LNCAP (cell line): ENCODE results near the gene ATAD3A.

Source experiments
- TF ChIP-seq, protein P1 (sequence below): fragments of 450-650 bp; IDR thresholded peaks from 2 replicates; pipeline ENCODE4 v1.5.1; 2017; ENCODE audit warnings: mild to moderate bottlenecking

Gene ATAD3A

DNA sequence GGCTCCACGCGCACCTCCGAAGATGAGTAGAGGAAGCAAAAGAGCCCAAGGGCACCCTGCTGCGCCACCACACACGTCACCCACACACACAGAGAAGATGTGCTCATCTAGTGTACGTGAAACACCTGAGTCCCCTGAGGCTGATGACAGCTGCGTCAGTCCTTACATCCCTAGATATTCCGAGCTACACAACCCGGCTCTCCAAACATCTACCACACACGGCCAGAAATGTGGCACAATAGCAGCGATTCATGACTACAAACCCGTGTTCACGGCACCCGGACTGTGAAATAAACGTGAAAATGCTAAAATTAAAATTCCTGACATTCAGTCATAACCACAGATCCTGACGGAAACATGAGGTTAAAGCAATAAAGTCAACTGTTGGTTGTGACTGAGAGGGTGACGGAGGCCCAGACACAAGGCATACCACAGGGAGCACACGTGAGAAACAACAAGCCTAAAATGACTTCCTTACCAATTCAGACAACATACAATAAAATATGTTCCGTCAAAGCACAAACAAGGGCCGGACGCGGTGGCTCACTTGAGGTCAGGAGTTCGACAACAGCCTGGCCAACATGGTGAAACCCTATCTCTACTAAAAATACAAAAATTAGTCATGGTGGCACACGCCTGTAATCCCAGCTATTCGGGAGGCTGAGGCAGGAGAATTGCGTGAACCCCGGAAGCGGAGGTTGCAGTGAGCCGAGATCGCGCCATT is 55.4 kb downstream of the ATAD3A start:
- TF ChIP-seq, protein P1, sequence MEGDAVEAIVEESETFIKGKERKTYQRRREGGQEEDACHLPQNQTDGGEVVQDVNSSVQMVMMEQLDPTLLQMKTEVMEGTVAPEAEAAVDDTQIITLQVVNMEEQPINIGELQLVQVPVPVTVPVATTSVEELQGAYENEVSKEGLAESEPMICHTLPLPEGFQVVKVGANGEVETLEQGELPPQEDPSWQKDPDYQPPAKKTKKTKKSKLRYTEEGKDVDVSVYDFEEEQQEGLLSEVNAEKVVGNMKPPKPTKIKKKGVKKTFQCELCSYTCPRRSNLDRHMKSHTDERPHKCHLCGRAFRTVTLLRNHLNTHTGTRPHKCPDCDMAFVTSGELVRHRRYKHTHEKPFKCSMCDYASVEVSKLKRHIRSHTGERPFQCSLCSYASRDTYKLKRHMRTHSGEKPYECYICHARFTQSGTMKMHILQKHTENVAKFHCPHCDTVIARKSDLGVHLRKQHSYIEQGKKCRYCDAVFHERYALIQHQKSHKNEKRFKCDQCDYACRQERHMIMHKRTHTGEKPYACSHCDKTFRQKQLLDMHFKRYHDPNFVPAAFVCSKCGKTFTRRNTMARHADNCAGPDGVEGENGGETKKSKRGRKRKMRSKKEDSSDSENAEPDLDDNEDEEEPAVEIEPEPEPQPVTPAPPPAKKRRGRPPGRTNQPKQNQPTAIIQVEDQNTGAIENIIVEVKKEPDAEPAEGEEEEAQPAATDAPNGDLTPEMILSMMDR = no peak

DNA sequence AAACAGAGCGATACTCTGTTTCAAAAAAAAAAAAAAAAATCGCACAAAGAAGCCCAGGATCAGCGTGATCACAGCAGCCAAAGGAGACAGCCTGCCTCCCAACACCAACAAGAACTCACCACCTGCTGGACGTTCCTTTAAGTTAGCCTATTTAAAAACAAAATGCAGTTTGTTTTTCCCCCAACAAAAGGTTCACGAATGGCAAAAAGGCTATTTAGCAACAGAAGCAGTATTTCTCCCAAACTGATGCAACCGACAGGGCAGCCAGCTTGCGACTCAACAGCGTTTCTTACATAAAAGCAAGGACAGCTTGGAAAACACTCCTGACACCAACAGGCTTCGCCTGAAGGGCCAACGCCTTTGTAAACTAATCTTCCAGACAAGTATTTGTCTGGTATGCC is 55.9 kb downstream of the ATAD3A start:
- TF ChIP-seq, protein P1 = no peak

- TF ChIP-seq, protein P1 = no peak
These were observed 57.4 kb downstream of the ATAD3A start for GRCh38 chr1:1569341-1569740.

- TF ChIP-seq, protein P1 = no peak
These were observed 62.1 kb downstream of the ATAD3A start for GRCh38 chr1:1573843-1574720.

GRCh38 chr1:1574721-1575537 is 63.0 kb downstream of the ATAD3A start, which contains the start of gene SSU72:
SSU72 (minus strand) TSS chr1:1574863; CDS start chr1:1574557, 306 bp downstream.
- TF ChIP-seq, protein P1 = no peak

GRCh38 chr1:1577367-1578011 is 65.5 kb downstream of the ATAD3A start:
- TF ChIP-seq, protein P1 = no peak
